SK-N-SH treated with all-trans-retinoic acid at 6 μM for 48 hours (cell line): Measurements from ENCODE around the gene SLC41A3.

Experiments used
- ARNTL ChIP-seq: fragments of 450-650 bp; formaldehyde crosslinking; IDR thresholded peaks from 2 replicates; pipeline ENCODE4 v1.5.0; 2020; ENCODE audit warnings: low read depth, mild to moderate bottlenecking, moderate library complexity, borderline replicate concordance
- CREB5 ChIP-seq: fragments of 250-450 bp; sonication (Bioruptor Pico); IDR thresholded peaks from 2 replicates; pipeline ENCODE4 v1.5.1; 2020; ENCODE audit warnings: low read depth, mild to moderate bottlenecking, moderate library complexity
- GLIS3 ChIP-seq: fragments of 250-450 bp; sonication (Bioruptor Pico); IDR thresholded peaks from 2 replicates; pipeline ENCODE4 v1.5.0; 2020; ENCODE audit warnings: mild to moderate bottlenecking, moderate library complexity
- PATZ1 ChIP-seq: fragments of 250-450 bp; sonication (Bioruptor Pico); IDR thresholded peaks from 2 replicates; pipeline ENCODE4 v1.8.0; 2020; ENCODE audit warnings: mild to moderate bottlenecking, moderate library complexity, borderline replicate concordance
- RARB ChIP-seq: fragments of 250-450 bp; sonication (Bioruptor Pico); IDR thresholded peaks from 2 replicates; pipeline ENCODE4 v1.8.0; 2021; ENCODE audit warnings: mild to moderate bottlenecking, moderate library complexity
- TOX ChIP-seq: fragments of 250-450 bp; sonication (Bioruptor Pico); IDR thresholded peaks from 2 replicates; pipeline ENCODE4 v1.8.0; 2021; ENCODE audit warnings: mild to moderate bottlenecking, moderate library complexity, borderline replicate concordance
- ZNF565 ChIP-seq: fragments of 450-650 bp; formaldehyde crosslinking; conservative IDR thresholded peaks from 2 replicates; pipeline ENCODE4 v1.5.0; 2020; ENCODE audit warnings: low read depth, mild to moderate bottlenecking, moderate library complexity
- ZNF70 ChIP-seq: fragments of 450-650 bp; formaldehyde crosslinking; IDR thresholded peaks from 2 replicates; pipeline ENCODE4 v1.5.0; 2020; ENCODE audit warnings: mild to moderate bottlenecking, moderate library complexity

- TF ChIP-seq RARB (CRISPR knock-in tag) (no peak), TOX (CRISPR knock-in tag) (no peak), ZNF565 (CRISPR knock-in tag) (no peak), ARNTL (CRISPR knock-in tag) (no peak), PATZ1 (CRISPR knock-in tag) (no peak), ZNF70 (CRISPR knock-in tag) (no peak), CREB5 (CRISPR knock-in tag) (no peak), GLIS3 (no peak)
Measured at GRCh38 chr3:126130081-126130855, 46.3 kb upstream of the SLC41A3 start.
